Bronchial smooth muscle cell (primary cell): Measurements from ENCODE around the gene GTPBP4. TPM values are rescaled to one million over a fixed set of nuclear protein-coding genes. Genes with fewer than 3 reads are reported as not detected.

Source experiments
- total RNA-seq: library from RNA; depleted of rRNA; stranded (reverse); fragments of >200 nt; gene quantifications from 2 replicates; pipeline ENCODE4 v1.2.1, GENCODE V29; 2014

Gene GTPBP4
- total RNA-seq: 17.6 and 21.1 TPM in 2 replicates

DNA sequence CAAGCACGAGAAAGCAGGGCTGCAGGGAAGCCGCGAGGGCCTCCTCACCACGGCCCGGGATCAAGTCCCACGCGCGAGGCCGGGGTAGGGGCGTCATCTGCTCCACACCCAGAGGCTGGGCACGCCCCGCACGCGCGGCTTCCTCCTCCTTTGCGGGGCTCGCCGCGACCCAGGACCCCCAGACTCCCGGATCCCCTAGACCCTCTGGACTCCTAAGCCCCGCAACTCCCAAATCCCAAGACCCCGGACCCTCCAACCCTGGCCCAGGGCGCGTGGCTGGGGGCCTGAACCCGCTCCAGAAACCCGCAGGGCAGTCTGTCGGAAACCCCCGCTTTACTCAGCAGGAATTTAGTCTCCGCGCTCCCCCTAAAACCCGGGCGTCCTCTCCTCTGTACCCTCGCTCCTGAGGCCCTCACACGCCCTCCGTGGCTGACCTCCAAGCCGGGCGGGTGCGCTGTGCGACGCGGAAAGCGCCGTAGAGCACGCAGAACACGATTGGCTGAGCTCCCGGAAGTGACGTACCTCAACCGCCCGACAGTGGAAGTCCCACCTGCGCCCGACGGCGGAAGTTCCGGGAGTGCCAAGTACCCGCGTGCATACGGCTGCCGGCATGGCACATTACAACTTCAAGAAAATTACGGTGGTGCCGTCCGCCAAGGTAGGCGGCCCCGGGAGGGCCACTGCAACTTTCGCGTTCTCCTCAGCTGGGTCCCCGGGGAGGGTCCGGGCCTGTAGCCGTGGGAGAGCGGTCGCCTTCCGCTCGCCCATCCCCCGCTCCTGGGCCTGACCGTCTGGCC lies at the start of gene GTPBP4:
TSS of gene GTPBP4 (plus strand) at position 565 of the 797 bp plus-strand sequence. CDS start at position 611, 46 bp downstream.

DNA sequence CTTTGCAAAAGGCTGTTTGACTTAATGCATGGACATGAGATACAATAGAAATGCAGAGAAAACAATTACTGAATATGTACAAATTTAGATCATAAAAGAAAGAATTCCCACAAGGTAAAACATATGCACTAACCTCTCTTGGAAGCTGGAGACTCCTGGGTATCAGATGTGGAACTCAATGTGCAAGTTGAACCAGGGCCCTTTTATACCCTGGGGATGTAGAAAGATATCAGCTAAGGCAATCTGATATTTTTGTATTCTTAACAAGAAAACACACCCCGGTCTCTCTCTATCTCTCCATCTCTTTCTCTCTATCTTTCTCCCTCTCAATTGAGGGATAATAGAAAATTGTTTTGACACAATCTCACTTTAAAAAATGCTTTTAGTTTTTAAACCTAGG lies 37.4 kb downstream of the GTPBP4 start, which contains the start of gene IDI2:
TSS of gene IDI2 (minus strand) at position 177 of the 400 bp plus-strand sequence. CDS start 1,136 bp downstream, outside the sequence.

DNA sequence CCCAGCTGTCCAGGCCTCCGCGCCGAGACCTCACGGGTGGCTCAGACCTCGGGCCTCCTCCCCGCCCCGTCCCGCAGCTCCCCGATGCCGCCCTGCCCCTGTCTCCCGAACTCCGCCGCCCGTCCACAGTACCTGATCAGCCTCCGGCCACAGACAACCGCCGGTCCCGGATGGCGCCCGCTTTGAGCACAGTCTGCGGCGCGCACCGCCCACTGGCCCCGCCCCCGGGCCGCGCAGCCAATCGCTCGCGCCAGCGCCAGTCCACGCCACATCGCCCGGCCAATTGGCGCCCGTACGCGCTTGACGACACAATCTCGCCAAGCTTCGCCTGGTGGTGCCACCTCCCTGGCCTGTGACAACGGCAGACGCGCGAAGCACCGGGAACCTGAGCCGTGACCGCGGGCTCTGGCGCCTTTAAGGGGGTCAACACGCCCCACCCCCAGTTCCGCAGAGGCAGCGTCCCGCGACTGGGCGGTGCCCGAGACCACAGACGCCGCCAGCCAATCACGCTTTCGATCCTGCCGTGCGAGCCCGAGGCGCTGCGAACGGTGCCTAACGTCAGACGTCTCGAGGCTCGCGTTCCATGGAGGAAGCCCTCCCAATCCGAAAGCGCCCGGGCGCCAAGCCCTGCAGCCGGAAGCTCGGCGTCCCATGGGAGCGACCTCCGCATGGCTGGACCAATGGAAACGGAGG lies 60.6 kb downstream of the GTPBP4 start, which contains the start of gene IDI1:
TSS of gene IDI1 (minus strand) at position 388 of the 693 bp plus-strand sequence. CDS start at position 272, 116 bp downstream.

DNA sequence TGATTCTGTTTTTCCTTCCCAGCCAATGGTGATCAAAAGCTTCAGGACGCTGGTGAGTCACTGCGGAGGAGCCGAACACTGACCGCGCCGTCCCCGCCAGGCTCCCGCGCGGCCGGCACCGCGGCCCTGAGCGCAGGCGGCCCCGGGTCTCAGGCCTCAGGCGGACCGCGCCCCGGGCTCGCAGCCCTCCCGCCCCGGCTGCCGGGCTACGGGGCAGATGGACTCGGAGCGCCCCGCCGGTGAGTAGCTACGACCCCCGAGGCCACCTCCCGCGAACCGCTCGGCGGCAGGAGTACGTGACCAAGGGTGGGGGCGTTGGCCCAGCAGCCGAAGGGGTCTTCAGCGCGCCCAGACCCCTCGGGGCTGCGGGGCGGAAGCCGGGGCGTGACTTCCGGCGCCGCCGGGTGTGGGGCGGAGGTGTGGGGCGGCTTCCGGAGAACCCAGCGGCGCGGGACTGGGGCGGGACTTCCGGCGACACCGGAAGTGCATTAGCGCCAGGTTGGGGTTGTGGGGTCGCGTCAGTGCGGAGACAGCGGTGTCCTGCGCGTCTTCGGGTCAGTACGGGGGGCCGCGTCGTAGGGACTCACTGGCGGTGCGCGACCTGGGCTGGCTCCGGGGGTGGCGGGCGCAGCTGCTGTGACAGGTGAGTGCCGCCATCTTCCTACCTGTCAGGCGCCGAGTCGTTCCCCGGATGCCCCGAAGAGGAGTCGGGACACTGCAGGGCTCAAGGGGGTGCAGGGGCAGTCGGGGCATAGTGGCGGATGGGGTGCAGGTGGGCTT lies 68.3 kb downstream of the GTPBP4 start, which contains the start of gene WDR37:
TSS of gene WDR37 (plus strand) at position 60 of the 780 bp plus-strand sequence. CDS start 15,771 bp downstream, outside the sequence.

Other genes starting within 250 kb of the GTPBP4 start
- 15.0 and 17.2 TPM in 2 replicates for gene LARP4B, start 56.7 kb upstream of the GTPBP4 start, total RNA-seq
- gene IDI2, start 37.4 kb downstream of the GTPBP4 start, total RNA-seq: 0.09 TPM in 1 of 2 replicates, not detected in the other
- gene IDI1, start 60.7 kb downstream of the GTPBP4 start, total RNA-seq: 35.8 and 67.9 TPM in 2 replicates
- 12.6 and 14.7 TPM in 2 replicates for gene WDR37, start 68.0 kb downstream of the GTPBP4 start, total RNA-seq